ENCODE results near the gene CCR9.

DNA sequence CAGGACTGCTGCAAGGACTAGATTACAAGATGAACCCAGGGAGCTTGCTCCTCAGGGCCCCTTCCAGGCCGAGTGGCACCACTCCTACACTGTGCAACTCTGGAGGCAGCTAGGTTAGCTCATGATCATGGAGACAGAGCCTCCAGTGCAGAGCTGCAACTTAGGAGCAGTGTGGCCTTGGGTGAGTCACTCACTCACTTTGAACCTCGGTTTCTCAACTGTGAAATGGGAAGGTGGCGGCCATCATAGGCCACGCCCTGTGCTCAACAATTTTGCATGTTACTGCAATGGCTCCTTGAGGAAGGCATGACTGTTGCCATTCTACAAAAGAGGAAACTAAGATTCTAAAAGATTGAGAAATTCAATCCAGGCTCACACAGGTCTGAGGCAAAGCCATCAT is 45.8 kb downstream of the CCR9 start:
- TF ChIP-seq, protein P1, sequence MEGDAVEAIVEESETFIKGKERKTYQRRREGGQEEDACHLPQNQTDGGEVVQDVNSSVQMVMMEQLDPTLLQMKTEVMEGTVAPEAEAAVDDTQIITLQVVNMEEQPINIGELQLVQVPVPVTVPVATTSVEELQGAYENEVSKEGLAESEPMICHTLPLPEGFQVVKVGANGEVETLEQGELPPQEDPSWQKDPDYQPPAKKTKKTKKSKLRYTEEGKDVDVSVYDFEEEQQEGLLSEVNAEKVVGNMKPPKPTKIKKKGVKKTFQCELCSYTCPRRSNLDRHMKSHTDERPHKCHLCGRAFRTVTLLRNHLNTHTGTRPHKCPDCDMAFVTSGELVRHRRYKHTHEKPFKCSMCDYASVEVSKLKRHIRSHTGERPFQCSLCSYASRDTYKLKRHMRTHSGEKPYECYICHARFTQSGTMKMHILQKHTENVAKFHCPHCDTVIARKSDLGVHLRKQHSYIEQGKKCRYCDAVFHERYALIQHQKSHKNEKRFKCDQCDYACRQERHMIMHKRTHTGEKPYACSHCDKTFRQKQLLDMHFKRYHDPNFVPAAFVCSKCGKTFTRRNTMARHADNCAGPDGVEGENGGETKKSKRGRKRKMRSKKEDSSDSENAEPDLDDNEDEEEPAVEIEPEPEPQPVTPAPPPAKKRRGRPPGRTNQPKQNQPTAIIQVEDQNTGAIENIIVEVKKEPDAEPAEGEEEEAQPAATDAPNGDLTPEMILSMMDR (IDR thresholded peaks at IDR 0.05) = no peak
- no peak for TF ChIP-seq EP300 (IDR thresholded peaks at IDR 0.05)

All from esophagus muscularis mucosa (tissue), 3 donors.